Posterior cingulate gyrus (tissue), 11 donors: ENCODE results near the gene THSD7B.
A peak's percentile ranks its signal among the peaks of the same experiment; 100 is the strongest.
"Not testable (repeated sequence)": the region's sequence is repeated elsewhere in the genome, so short reads cannot be mapped to it uniquely, and the experiment has no call there.

Experiments used
- DNase-seq, 10 donors: peaks; one replicate each; pipeline versions ENCODE4 v3.0.0 to v3.0.0-alpha.2; 2020 to 2021; ENCODE audit warnings: mixed read lengths in 3 of 10
- intact Hi-C: fragments of 100-400 bp; cut with DNase I; formaldehyde crosslinking; loops from one replicate; pipeline ENCODE4 v1.15.1; 2023

THSD7B gene

GRCh38 chr2:137658433-137658832, 893.1 kb downstream of the THSD7B start:
- intact Hi-C loops: loop anchor here (5.0 kb wide), 1 partner anchor 1231 kb away; no protein-coding TSS in a partner anchor
- DNase-seq: no peak

GRCh38 chr2:137659616-137660015, 894.3 kb downstream of the THSD7B start:
- peak in 7 of 10 donors; percentile 12 to 83 (median 34) for DNase-seq
- intact Hi-C loops: loop anchor here (5.0 kb wide), 1 partner anchor 1232 kb away; no protein-coding TSS in a partner anchor

GRCh38 chr2:137670111-137670510, 904.8 kb downstream of the THSD7B start:
- DNase-seq: no peak
- intact Hi-C loops: no loop called here

- DNase-seq: no peak
- intact Hi-C loops: no loop called here
Observed at GRCh38 chr2:137672989-137673552, 907.7 kb downstream of the THSD7B start.

GRCh38 chr2:137674991-137675390, 909.6 kb downstream of the THSD7B start:
- intact Hi-C loops: no loop called here
- no peak for DNase-seq

GRCh38 chr2:137675584-137676327, 910.4 kb downstream of the THSD7B start:
- intact Hi-C loops: no loop called here
- DNase-seq: no peak

GRCh38 chr2:137676346-137676745, 911.0 kb downstream of the THSD7B start:
- no peak for DNase-seq

GRCh38 chr2:137677466-137677865, 912.1 kb downstream of the THSD7B start:
- intact Hi-C loops: no loop called here
- DNase-seq: no peak

More at GRCh38 chr2:137676346-137676745, 911.0 kb downstream of the THSD7B start:
- intact Hi-C loops: no loop called here

- no peak for DNase-seq
- intact Hi-C loops: no loop called here
Observed at GRCh38 chr2:137689549-137689948, 924.2 kb downstream of the THSD7B start.

- DNase-seq: no peak
- intact Hi-C loops: no loop called here
Observed at GRCh38 chr2:137693534-137693933, 928.2 kb downstream of the THSD7B start.

- no peak for DNase-seq
- intact Hi-C loops: no loop called here
Observed at GRCh38 chr2:137696916-137697315, 931.6 kb downstream of the THSD7B start.

GRCh38 chr2:137700250-137700649, 934.9 kb downstream of the THSD7B start:
- intact Hi-C loops, DNase-seq: not testable (repeated sequence)

- intact Hi-C loops: no loop called here
- no peak for DNase-seq
Observed at GRCh38 chr2:137700681-137701080, 935.3 kb downstream of the THSD7B start.

- intact Hi-C loops: no loop called here
- no peak for DNase-seq
Observed at GRCh38 chr2:137705296-137705695, 940.0 kb downstream of the THSD7B start.

- DNase-seq: peak in 7 of 10 donors; percentile 13 to 86 (median 32)
- intact Hi-C loops: no loop called here
Observed at GRCh38 chr2:137706786-137707613, 941.7 kb downstream of the THSD7B start.

GRCh38 chr2:137708311-137708710, 943.0 kb downstream of the THSD7B start:
- intact Hi-C loops: no loop called here
- peak in 3 of 10 donors; percentile 44 to 56 (median 45) for DNase-seq

- peak in 3 of 10 donors; percentile 55 to 74 (median 69) for DNase-seq
- intact Hi-C loops: no loop called here
Observed at GRCh38 chr2:137715731-137716191, 950.4 kb downstream of the THSD7B start.

- intact Hi-C loops: no loop called here
- DNase-seq: no peak
Observed at GRCh38 chr2:137718786-137719185, 953.4 kb downstream of the THSD7B start.

GRCh38 chr2:137721733-137722132, 956.4 kb downstream of the THSD7B start:
- no peak for DNase-seq
- intact Hi-C loops: no loop called here

- intact Hi-C loops: no loop called here
- DNase-seq: no peak
Observed at GRCh38 chr2:137724912-137725311, 959.6 kb downstream of the THSD7B start.
